HG02642 (cell line): Measurements from ENCODE around the gene WDR4.
"Not testable (repeated sequence)": the region's sequence is repeated elsewhere in the genome, so short reads cannot be mapped to it uniquely, and the experiment has no call there.

Source experiments
- ATAC-seq: cut with Tn5 transposase; IDR thresholded peaks from one replicate; pipeline ENCODE4 v1.9.1; 2021; ENCODE audit warnings: mild to moderate bottlenecking; ENCODE audit not compliant: unreplicated experiment, poor library complexity

WDR4 gene

DNA sequence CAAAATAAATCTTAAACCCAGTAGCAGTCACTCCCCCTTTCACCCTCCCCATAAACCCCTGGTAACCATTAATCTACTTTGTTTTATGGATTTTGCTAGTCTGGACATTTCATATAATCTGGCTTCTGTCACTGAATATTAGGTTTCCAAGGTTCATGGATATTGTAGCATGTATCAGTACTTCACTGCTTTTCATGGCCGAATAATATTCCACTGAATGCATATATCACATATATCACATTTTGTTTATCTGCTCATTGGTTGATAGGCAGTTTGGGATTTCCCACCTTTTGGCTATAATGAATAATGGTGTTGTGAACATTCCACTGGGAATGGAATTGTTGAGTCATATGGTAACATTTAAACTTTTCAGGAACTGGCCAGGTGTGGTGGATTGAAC is 4.6 kb upstream of the WDR4 start:
- ATAC-seq, result no peak

DNA sequence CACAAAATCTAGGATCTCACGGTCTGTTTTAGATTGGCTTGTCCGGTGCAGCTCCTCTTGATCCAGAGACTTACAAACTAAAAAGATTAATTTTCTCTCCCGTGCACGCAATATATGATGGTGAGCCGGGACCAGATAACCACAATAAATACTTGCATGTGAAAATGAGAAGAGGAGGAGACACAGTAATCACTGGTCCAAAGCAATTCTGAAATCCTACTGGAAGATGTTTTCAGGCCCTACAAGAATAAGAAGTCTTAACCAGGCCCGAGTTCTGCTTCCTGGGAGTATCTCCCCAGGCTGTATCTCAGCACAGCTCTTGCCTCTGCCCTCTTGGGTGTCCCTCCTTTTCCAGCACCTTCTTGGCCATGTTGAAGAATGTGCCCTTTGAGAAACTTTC is 1.0 kb upstream of the WDR4 start:
- ATAC-seq, result no peak

DNA sequence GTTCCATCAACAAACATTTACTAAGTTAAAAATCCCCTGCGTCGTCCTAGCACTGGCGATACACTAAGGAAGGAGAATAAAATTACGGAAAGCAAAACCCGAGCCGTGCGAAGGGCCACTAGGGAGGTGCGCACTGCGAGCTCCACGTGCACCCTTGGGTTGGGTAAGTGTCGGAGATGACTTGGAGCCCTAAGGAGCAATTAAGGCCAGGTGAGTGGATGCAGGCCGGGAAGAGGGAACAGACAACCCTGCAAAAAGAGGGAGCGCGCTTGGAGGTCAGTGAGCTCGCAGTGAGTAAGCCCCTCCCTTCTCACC is 704 bp downstream of the WDR4 start:
- peak; percentile 24 for ATAC-seq

DNA sequence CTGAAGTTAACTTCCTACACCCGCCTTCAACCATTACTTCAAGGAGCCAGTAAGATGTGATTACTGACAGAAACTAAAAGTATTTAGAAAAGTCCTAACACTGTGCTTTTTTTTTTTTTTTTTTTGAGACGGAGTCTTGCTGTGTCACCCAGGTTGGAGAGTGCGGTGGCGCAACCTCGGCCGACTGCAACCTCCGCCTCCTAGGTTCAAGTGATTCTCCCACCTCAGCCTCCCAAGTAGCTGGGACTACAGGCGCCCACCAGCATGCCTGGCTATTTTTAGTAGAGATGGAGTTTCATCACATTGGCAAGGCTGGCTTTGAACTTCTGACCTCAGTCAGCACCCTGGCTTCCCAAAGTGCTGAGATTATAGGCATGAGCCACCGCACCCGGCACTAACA is 3.5 kb downstream of the WDR4 start:
- ATAC-seq, result not testable (repeated sequence)

DNA sequence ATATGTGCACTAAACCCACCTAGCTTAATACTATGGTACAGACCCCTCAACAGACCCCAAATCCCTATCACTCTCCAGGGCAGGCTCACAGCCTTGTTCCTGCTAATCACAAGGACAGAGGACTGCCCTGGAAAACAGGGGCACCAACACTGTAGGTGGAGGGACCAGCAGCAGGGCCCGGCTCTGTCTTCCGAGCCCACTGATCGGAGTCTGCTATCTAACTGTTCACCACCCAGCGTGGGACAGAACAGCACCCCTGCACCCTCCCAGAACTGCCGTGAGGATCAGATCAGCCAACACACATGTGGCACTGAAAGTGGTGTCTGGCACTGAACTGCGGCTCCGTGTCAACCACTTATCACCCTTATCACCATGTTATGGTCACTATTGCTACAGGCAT is 6.2 kb downstream of the WDR4 start:
- ATAC-seq, result no peak

DNA sequence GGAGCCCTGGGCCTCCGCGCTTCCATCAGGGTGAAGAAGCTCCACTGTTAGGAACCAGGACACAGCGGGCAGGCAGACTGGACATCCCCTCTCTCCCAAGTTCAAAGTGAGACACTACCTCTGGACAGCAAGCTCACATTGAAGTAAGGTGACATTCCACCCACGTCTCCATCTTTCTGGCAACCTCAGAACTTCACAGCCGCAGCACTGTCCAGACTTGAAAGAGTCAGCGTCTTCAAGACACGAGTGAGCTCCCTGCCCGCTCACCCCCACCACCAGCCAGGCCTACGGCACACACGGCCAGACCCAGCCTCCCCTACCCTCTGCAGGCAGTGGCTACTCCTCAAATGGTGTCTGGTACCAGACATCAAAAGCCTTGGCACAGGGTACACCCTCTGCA is 11.1 kb downstream of the WDR4 start:
- no peak for ATAC-seq

DNA sequence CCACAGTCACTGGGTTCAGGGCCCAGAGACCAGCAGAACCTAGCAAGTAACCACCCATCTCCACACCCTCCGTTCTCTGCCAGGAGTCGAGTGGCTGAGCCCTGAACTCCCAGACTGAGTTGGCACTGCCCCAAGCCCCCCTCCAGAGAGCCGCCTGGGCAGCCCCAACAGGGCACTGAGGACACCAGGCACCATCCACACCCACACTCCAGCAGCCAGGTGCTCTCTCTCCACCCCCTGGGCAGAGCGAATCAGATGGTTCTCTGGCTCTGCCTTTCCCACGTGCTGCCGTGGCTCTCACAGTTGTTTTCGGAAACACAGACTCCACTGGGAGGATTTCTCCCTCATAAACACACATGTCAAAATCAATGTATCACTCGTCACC is 13.6 kb downstream of the WDR4 start:
- no peak for ATAC-seq

DNA sequence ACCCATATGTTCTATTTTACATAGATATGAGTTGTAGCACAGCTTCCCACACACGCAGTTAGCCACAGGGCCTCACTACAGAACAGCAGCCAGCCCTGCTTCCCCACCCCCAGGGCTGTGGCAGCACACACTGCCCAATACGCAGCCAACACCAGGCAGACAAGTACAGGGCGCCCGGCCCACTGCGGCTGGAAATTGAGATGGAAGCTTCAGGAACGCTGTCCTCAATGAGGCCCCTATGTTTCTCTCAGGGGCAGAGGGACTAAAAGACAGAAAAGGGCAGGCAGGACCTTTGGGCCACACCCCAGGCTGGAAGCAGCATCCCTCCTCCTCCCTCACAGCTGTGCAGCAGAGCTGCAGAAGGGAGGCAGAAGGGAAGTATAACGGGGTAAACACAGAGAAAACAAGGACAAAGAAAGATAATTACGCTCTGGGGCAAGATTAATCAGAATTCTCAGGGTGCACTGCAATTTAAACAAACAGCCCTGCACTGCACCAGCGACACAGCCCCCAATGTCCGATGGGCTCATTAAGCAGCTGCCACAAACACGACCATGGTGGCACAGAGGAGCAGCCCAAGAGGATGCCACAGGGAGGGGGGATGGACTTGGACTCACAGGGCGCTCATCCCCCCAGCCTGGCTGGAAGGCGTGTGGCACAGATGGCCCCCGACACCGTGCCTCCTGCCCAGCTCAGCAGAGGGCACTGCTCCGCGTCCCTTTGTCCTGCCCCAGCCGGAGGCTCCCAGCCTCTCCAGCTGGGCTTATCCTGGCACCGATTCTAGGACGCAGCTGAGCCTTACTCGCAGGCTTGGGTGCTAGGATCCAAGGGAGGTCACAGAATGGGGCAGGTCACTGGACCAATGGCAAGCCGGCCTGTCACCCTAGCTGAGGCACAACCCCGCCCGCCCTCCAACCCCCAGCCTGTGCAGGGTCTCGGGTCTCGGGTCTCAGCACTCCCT is 14.2 kb downstream of the WDR4 start:
- ATAC-seq, result no peak

DNA sequence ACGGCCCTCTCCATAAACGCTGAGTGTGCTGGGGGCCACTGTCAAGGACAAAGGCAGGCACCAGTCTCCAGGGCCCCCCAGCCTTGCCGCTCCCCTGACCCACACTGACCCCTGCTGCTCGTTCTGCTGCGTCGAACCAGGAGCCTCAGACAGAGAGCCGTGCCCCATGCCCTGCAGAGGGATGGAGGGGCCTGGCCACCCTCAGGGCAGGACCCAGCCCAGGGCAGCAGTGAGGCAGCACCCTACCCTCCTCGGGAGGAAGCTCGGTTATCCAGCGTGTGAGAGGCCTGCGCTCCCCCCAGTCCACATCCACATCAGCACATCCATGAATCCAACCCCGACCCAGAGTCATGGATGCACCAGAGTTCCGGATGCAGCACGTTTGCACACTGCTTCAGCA is 15.1 kb downstream of the WDR4 start:
- no peak for ATAC-seq

DNA sequence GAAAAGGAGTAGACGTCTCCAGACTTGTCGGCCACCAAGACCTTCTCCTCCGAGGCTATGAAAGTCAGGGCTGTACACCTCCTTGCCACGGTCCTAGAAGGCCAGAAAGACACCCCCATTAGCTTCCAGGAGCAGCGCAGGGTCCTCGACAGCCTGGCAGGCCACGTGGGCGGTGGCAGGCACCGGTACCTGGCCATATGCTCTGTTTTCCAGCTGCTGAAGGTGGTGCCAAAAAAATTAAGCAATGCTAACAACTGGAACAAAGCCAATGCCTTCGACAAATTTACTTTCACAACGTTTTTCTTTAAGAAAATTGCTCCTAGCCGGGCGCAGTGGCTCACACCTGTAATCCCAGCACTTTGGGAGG is 15.9 kb downstream of the WDR4 start:
- ATAC-seq, result no peak

DNA sequence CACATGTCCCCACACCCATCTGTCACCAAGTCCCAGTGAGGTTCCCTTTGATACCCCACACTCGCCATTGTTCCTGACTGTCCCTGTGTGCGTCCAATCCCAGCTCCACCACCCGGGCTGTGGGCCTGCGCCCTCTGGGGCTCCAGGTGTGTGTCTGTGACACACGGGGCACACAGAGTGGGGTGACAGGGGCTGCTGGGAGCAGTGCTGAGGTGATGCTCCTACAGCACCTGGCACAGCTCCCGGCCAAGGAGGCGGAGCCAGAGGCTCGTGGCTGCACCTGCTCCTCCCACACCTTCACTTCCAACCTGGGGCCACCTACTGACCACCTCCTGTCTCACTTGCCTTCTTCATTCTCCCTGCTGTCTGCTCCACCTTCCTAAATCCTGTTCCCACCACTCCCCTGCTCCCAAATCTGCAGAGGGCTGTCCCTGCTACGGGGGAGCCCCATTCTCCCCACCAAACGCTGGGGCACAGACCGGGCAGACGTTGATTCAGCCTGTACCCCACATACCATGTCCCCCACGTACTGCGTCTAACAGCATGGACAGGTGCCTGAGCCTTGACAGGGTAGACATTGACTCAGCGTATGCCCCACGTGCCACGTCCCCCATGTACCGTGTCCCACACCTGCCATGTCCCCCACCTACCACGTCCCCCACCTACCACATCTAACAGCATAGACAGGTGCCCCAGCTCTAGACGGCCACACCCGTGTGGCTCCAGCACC is 16.4 kb downstream of the WDR4 start:
- no peak for ATAC-seq

DNA sequence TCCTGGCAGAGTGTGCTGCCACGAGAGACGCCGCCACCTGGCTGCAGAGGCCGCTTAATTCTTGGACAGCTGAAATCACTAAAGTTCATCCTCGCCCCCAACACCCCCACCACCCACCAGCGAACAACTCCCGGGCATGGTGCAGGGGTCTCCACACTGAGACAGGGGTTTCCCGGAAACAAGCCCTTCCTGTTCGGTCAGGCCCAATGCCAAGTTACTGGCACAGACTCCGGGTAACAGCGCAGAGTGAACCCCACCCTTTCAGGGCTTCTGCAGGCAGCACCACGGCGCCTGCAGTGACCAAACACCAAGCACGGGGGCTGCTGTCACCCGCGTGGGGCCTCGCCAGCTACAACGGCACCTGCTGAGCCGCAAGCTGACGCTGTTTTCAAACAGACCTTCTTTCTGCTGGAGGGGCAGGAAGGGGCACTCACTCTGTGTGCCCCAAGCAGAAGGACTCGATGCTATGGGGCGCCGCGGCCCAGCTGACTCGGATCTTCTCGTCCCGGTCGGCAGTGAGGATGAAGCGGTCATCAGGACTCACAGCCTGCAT is 17.4 kb downstream of the WDR4 start:
- no peak for ATAC-seq

DNA sequence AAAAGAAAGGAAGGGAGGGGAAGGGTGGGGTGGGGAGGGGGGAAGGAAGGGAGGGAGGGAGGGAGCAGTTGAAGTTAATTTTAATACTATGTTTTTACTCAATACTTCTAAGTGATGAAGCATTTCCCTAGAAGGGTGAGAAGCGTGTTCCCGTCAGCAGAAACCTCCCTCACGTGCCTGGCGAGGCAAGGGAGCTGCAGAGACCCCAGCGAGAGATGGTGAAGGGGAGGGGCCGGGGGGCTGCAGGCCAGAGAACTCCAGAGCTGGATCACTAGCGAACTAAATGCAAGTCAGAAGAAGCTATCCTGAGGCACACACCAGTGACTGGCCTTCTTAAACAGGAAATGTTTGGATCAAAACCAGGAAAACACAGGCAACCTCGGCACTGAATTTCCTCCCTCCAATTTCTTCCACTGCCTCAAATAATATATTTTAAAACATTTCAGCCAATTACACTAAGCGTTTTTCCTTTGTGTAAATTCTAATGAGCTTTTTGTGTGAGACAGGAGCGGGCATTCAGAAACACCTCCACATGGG is 18.0 kb downstream of the WDR4 start:
- ATAC-seq, result no peak

DNA sequence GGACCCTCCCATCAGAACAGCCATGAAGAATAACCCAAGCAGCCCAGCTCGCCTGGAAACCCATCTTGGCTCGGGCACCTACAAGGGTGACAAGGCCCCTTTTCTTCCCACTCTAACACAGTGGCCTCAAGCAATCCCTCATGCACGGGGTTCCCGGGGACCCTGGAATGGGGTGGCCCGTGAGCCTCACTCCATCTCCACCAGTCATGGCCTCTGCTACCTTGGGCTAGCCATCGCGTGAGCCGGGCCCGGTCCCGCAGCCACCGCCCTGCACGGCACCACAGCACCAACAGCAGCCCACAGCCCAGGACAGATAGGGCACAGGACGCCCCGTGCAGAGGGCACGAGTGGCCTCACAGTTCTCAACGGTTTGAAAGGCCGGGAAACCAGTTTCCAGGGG is 19.0 kb downstream of the WDR4 start:
- ATAC-seq, result no peak

DNA sequence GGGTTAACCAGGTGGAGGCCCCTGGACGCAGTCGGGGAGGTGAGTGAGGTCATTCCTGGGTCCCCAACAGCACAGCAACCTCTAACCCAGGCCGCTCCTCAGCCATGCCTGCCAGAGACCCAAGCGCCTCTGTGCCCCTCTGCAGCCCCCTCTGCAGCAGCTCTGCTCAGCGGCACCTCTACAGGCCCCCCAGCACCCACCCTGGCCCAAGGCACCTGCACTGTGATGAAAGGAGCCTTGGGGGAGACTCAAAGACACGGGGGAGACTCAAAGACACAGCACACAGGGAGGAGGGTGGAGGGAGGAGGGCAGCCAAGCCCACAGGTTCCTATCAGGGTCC is 19.5 kb downstream of the WDR4 start:
- no peak for ATAC-seq

DNA sequence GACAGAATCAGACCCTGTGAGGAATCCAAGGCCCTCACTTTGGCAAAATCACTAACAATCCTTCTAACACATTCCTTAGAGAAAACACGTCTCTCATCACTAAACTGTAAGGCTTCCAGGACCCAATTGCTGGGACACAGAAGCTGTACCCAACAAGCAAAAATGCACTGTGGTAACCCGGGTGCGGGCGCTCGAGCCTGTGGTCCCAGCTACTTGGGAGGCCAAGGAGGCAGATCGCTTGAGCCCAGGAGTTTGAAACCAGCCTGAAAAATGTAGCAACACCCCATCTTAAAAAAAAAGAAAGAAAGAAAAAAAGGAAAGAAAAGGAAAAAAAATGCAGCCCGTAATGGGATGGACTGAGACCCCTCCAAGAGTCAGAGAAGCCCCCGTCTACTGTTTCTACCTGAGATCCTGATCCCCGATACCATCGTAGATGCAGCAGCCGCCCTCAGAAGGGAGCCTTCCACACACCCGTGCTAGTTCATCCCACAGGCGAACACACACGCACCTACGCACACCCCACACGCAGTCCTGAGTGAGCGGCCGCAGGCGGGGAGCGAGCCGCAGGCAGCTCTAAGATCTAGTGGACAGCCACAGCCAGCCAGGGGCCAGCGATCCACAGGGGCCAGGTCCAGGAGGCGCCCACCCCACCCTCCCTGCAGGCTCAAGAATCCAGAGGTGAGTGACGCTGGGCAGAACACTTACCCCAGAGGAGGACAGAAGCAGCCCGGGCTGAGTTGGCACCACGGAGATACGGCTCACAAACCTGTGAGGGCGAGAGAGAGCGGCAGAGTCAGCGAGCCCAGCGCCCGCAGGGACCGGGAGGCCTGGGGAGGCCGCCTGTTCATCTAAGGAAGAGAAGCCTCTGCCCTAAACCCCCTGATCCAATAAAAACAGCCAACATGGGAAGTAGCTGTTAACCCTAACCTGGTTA is 20.1 kb downstream of the WDR4 start:
- no peak for ATAC-seq

DNA sequence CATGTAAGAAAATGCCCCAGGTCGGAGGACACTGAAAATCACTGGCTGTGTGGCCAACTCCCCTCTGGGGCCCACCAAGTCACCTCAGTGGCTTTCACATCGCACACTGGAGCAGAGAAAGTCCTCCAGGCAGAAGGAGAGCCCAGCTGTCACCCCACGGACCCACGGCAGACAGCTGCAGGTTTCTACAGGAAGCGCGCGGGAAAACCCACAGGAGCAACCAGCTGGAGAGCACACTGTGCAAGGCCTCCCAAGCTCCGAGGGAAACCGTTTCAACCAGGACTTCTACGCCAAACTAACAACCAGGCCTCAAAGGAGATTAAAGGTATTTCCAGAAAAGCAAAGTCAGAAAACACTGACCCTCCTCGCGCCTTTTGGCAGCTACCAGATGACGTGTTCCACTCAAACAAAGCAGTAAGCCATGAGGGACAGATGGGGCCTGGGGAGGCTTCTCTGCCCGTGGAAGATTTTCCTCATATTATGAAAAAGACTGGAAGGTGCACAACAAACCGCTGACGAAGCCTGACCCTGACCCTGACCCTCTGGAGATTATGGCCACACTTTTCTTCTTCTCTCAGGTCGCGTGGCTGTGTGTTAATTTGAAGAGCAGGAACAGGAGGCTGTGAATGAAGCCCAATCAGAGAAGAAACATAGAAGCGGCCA is 21.0 kb downstream of the WDR4 start:
- no peak for ATAC-seq

DNA sequence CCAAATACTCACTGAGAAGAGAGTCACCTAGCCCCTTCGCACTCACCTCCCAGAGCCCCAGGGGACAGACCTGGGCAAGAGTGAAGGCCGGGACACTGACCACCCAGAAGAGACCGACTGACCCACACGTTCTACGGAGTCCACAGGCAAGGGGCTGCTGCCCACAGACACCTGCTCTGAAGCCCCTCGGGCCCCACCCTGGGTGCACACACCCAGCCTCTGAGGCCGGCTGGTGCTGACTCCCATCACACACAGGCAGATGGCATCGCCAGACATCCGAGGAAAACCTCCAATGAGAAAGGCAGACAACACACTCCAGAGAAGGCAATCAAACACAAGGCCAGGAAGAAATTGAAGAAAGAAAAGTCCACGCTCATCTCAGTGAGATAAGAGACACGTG is 22.1 kb downstream of the WDR4 start:
- no peak for ATAC-seq

DNA sequence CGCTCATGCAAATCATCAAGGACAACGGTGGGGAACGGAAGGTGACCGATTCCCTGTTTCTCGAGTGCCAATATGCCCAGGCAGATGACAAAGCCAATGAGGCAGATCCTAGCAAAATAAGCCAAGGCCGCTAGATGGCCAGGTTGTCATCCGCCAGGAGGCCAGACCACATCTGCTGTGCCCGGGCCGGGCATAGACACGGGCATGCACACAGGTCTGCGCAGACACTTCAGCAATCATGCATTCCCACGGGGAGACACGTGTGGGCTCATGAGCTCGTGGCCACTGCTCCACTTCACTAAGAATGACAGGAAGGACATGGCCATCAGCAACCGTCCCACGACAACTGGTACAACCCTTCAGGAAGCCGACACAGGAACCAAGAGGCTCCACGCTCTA is 23.4 kb downstream of the WDR4 start:
- no peak for ATAC-seq
